GM12892 (cell line): ENCODE data around the gene CCR4.

Source experiments
- DNase-seq: peaks from one replicate; pipeline ENCODE4 v3.0.0; 2011; ENCODE audit not compliant: insufficient read length
- FAIRE-seq: peaks from 2 replicates; lab custom pipeline; 2011; peaks lifted over from hg19 to GRCh38; lab: Jason Lieb, UNC
- POLR2A ChIP-seq: IDR thresholded peaks from 2 replicates; pipeline ENCODE4 v1.6.1; 2011; ENCODE audit warnings: low read depth, low read length, control low read depth
- POLR2AphosphoS5 ChIP-seq: IDR thresholded peaks from 2 replicates; pipeline ENCODE4 v1.6.1; 2011; ENCODE audit warnings: low read depth, low read length, control low read depth
- TAF1 ChIP-seq: IDR thresholded peaks from 2 replicates; pipeline ENCODE4 v1.6.1; 2011; ENCODE audit warnings: low read depth, mild to moderate bottlenecking, control low read depth, low read length, borderline replicate concordance

CCR4 gene

DNA sequence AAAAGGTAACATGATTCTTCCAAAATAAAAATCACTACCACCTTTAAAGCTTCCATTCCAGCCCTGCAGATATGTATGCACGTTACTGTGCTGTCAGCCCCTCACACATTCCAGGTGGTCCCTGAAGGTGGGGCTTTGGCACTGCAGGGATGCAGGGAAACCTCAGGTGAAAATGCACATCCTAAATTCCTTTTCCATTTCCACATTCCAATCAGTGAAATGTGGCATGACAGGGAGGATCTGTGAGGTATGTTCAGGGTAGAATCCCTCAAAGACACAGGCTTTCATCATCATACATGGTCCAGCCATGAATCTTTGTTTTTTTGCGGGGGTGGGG is 45.3 kb downstream of the CCR4 start:
- DNase-seq: no peak
- no peak for FAIRE-seq
- no peak for TF ChIP-seq POLR2A
- no peak for TF ChIP-seq TAF1
- no peak for TF ChIP-seq POLR2AphosphoS5

GRCh38 chr3:32998631-32999451 is 47.4 kb downstream of the CCR4 start:
- no peak for DNase-seq
- no peak for TF ChIP-seq POLR2AphosphoS5
- TF ChIP-seq TAF1: no peak
- no peak for TF ChIP-seq POLR2A
- no peak for FAIRE-seq

DNA sequence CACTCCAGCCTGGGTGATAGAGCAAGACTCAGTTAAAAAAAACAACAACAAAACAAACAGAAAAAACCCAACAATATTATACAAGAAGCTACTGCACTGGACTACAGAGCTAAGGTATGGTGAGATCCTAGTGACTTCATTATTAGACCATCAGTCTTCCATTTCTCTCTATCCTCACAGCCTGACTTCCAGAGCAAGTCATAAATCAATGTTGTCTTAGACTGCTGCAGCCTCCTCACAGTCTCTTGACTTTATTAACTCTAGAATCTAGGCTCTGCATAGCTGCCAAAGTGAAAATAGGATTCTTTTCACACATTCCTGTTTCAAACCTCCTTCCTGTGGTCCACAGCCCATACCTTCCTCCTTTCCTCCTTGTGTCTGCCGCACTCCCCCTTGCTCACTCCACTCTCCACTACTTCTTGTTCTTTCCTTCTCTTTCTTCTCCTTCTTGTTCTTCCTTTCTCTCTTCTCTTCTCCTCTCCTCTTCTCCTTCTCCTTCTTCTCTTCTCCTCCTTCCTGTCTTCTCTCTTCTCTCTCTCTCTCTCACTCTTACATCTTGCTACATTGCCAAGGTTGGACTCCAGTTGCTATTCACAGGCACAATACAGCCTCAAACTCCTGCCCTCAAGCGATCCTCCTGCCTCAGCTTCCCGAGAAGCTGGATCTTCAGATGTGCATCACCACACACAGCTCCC is 49.4 kb downstream of the CCR4 start:
- DNase-seq (no peak), FAIRE-seq (no peak)
- TF ChIP-seq POLR2A (no peak), TAF1 (no peak), POLR2AphosphoS5 (no peak)

DNA sequence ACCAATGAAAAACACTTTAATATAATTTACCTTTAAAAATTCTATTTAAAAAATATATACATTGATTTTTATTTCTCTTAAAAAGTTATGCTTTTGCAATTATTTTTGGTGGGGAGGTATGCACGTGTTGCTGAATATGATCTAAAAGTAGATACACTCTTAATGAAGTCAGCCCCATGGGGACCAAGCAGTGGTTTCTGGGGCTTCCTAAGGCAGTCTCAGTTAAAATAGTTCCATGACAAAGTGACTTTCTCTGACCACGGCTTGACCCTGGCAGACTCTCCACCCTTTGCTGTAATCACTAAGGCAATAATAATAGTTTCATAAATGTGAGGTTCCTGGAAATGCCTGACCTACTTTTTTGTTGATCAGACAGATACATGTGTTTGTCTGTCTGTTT is 50.4 kb downstream of the CCR4 start:
- DNase-seq (peak; percentile 26), FAIRE-seq (no peak)
- no peak for TF ChIP-seq POLR2A

DNA sequence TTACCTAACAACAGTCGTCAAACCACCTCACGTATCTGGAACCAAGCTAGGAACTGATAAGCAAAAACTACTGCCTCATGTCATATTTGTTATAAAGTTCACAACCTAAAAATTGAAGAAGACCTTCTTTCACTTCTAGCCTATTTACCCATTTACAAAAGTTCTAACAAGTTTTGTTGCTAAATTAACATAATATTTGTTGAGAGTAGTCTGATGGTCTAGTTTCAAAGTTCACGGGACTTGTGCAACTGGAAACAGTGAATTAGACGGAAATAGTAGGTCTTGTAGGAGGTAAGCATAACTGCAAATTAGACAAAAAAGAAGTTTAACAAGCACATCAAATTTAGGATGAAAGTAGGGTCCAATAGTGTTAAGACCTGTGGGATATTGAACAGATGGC is 51.9 kb downstream of the CCR4 start:
- FAIRE-seq (peak; percentile 5), DNase-seq (no peak)
- no peak for TF ChIP-seq POLR2AphosphoS5

DNA sequence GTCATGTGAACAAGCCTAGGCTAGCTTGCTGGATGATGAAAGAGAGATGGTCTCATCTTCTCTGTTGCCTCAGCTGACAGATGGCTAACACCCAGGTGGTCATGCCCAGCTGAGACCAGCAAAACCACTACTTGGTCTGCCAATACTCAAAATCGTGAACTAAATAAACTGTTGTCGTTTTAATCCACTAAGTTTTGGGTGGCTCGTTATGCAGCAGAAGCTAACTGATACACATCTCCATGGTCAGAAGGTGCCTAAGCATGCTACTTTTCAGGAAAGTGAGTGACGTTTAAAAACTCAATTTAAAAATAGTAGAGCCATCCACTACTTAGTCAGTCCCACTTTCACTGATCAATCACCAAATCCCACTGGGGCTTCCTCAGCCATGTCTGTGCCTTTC is 52.8 kb downstream of the CCR4 start:
- FAIRE-seq: no peak
- DNase-seq: no peak
- TF ChIP-seq TAF1: no peak

GRCh38 chr3:33004961-33005360 is 53.5 kb downstream of the CCR4 start:
- TF ChIP-seq TAF1 (no peak), POLR2A (no peak), POLR2AphosphoS5 (no peak)
- no peak for DNase-seq
- no peak for FAIRE-seq
